Brain pericyte (primary cell): ENCODE measurements around the gene SNX3.
A peak's percentile ranks its signal among the peaks of the same experiment; 100 is the strongest.
"Not testable (repeated sequence)": the region's sequence is repeated elsewhere in the genome, so short reads cannot be mapped to it uniquely, and the experiment has no call there.

ENCODE experiments used
- DNase-seq: peaks from one replicate; pipeline ENCODE4 v3.0.0-alpha.2; 2012; ENCODE audit warnings: low read depth, low spot score

SNX3 gene

DNA sequence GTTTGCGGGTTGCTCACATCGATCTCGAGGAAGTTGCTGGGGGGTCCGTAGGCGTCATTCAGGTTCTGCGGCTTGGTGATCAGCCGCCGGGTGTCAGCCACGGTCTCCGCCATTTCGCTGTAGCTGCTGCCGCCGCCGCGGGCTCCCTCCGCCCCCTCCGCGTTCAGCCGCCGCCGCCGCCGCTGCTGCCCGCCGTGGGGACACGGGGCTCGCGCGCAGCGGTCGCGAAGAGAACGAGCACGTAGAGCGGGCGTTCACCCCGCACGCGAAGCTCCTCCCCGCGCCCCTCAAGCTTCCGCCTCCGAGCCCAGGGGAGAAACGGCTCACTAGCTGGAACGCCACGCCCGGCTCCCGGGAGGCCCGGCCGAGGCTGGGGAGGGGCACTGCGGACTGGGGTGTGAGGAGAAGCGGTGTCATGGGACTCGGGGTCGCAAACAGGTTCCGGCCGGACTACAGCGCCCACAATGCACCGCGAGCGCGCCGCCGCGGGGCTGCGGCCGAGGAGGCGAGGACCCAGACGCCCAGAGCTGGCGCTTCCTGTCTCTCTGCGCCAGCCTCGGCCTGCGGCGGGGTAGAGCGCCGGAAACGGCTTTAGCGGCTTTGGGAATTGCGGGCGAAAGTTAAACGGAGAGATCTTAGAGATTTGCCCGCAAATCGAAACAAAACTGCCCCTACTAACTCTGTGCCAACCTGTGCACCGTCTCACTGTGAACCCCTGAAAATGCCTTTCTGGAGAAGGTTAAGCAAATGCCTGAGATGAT is at the start of gene SNX3:
Gene SNX3 (minus strand): TSS at position 232 of the 761 bp plus-strand sequence. CDS start 119 bp downstream, at position 113.
- DNase-seq: peak; percentile 89

DNA sequence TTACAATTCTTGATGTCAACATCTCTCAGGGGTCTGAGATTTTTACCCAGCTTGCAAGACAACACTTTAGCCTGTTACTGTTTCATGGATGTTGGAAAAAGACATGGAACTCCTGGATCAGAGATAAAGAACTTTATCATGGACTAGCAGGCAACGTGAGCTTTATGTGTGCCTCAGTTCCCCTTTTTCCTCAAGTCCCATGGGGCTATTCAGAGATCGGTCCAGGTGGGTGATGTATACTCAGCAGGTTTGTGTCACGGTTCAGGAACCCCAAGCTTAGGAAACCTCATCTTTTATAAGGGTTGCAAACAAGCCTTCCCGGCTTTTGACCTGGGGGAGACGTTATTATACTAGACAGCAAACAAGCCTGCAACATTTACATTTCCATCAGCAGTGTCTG is 49.0 kb upstream of the SNX3 start:
- DNase-seq: no peak

DNA sequence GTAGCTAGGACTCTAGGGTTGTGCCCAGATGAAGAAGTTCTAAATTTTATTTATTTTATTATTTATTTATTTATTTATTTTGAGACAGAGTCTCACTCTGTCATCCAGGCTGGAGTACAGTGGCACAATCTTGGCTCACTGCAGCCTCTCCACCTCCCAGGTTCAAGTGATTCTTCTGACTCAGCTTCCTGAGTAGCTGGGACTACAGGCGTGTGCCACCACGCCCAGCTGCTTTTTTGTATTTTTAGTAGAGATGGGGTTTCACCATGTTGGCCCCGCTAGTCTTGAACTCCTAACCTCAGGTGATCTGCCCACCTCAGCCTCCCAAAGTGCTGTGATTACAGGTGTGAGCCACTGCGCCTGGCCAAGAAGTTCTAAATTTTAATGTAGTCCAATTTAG is 47.8 kb upstream of the SNX3 start:
- not testable (repeated sequence) for DNase-seq

DNA sequence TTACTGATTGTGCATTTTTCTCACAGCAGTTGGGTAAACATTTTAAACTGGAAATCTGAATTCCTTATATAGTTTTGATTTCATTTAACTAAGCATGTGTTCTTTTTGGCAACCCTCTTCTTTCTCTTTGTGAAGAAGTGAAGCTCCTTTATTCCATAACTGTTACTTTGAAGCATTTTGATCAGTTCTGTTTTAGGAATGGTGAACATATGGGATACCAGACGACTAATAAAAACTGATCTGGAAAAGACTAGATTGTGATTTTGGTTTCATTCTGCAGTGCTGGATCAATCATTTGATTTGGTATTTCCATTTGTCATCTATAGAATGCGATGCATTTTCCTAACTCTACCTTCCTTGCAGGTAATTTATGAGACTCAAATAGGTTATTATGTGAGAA is 43.8 kb upstream of the SNX3 start:
- DNase-seq: no peak

DNA sequence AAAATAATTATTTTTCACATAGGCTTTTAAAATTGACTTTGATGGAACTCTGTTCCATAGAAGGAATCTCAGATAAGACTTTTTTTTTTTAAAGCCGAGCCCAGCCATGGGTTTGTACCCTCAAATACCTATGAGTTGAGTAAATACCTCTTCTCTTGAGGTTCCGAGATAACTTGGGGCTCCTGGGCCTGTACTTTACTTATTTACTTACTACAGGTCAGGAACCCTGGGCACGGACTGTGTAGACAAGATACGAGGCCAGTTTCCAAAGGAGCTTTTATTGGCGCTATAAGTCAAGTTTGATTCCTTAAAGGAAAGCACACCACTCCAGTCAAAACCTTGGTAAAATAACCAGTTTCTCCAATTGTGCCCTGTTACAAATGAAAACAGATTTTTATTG is 41.5 kb upstream of the SNX3 start:
- no peak for DNase-seq

DNA sequence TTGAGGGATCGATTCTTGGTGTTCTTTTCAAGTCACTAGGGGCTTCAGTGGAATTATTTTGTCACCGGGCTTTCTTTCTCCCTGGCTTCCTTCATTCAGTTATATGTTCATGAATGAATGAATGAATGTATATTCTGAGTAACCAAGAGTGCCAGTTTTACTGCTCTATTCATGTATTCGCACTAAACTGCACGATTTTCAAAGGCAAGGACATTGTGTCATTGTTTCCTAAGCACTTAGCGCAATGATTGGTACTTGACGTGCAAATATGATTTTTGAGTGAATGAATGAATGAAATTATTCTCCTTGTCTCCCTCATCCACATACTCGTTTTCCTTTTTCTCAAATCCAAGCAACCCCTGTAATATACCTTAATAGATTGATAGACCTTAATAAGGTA is 34.8 kb upstream of the SNX3 start:
- DNase-seq: no peak

DNA sequence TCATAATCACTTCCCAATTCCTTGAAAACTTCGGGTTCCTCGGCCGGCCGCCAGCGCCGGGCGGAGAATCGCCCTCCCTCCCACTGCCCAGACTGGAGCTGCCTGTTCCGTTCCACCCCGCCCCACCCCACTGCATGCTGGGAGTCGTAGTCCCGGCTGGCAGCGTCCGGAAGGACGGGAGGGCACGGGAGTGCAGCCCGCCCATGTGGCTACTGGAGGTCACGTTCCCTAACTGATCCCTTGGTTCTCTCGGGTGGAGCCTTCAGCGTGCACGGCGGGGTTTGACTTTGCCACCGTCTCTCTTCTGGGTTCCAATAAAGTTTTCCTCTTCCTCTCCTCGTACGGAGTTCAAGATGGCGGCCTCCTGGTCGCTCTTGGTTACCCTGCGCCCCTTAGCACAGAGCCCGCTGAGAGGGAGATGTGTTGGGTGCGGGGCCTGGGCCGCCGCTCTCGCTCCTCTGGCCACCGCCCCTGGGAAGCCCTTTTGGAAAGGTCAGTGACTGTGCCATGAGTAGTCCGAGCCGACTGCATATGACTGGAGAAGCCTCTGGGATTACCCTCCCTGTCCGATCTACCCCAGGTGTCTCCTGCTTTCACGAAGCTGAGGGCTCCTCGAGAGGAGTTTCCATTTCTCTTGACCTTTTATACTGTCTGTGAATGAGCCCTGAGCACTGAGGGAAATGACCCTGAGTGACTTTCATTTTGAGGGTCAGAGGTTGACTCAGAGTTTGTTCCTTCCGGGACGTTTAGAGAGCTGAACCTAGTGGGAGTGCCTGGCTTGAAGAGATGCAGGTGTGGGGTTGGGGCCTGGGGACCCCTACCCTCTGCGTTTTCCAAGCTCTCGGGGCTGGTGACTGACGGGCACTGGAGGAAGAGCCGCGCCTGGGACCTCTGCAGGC is 34.1 kb upstream of the SNX3 start, which contains the start of gene AFG1L:
Gene AFG1L (plus strand): TSS at position 328 of the 899 bp plus-strand sequence. CDS start 26 bp downstream, at position 354.
- DNase-seq: peak; percentile 65

DNA sequence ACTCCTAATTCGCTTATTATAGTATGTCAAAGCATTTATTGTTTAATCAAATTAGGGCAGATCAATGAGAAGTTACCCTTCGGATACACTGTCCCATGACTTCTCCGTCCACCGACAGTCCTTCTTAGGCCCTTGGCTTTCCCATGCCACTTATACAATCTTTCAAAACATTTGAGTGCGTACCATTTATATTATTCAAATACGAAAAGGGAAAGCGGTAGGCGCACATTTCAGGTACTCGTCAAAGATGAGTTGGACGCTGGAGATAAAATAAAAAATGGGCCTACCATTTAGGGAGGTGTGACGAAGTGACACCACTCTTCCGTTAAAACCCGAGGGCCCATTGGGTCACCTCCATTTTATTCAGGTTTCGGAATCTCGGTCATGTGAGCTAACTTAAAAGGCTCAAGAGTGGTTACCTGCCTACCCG is 33.5 kb upstream of the SNX3 start:
- DNase-seq: no peak

DNA sequence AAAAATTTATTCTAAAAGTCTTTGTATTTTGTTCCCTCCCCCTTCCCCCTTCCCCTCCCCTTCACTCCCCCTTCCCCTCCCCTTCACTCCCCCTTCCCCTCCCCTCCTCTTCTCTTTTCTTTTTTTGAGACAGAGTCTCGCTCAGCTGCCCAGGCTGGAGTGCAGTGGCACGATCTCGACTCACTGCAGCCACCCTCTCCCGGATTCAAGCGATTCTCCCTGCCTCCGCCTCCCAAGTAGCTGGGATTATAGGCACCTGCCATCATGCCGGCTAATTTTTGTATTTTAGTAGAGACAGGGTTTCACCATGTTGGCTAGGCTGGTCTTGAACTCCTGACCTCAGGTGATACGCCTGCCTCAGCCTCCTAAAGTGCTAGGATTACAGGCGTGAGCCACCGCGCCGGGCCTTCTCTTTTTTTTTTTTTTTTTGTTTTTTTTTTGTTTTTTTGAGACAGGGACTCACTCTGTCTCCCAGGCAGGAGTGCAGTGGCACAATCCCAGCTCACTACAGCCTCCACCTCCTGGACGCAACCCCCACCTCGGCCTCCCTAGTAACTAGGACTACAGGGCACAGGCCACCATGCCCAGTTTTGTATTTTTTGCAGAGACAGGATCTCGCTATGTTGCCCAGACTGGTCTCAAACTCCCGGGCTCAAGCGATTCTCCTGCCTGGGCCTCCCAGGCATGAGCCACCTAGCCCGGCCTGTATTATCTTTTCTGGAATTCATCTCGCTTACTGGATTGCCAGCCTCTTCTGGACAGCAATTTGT is 32.9 kb upstream of the SNX3 start:
- no peak for DNase-seq

DNA sequence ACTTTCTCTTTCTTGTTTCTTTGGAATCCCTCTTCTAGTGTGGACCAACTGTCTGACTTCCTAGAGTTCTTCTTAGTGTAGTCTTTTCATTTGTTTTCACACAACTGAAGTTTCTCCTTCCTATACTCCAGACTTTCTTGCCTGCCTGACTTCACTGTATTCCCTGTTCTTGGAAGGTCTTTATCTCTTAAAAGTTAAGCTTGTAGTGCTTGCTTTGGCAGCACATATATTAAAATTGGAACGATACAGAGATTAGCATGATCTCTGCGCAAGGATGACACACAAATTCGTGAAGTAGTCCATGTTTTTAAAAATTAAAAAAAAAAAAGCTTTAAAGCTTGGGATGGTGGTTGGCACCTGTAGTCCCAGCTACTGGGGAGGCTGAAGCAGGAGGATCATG is 31.7 kb upstream of the SNX3 start:
- not testable (repeated sequence) for DNase-seq

DNA sequence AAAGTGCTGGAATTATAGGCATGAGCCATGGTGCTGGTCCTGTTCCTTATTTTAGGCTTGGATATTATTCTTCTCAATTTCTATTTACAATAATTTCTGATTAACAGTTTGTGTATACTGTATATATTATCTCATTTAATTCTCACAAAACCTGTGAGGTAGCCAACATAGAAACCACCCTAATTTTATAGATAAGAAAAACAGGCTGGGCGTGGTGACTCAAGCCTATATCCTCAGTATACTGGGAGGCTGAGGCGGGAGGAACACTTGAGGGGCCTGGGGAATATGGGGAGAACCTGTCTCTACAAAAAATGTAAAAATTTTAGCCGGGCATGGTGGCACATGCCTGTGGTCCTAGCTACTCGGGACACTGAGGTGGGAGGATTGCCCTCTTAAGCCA is 30.3 kb upstream of the SNX3 start:
- no peak for DNase-seq

DNA sequence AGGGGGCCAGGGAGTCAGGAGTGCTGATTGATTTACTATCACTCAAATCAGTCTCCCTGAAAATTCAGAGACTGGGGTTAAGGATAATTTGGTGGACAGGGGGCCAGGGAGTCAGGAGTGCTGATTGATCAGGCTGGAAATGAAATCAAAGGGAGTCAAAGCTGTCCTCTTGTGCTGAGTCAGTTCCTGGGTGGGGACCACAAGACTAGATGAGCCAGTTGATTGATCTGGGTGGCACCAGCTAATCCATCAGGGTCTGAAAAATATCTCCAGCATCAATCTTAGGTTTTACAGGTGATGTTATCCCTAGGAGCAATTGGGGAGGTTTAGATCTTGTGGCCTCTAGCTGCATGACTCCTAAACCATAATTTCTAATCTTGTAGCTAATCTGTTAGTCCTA is 27.9 kb upstream of the SNX3 start:
- no peak for DNase-seq

DNA sequence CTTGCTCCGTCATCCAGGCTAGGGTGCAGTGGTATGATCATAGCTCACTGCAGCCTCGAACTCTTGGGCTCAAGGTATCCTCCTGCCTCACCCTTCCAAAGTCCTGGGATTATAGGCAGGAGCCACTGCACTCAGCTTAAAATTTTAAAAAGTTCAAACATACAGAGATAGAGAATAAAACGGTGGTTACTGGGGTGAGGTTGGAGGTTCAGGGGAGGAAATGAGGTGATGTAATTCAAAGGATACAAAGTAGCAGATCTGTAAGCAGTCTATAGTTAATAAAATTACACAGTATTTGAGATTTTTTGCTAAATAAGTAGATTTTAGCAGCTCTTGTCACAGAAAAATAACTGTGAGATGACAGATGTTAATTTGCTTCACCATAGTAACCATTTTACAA is 26.5 kb upstream of the SNX3 start:
- DNase-seq: no peak

DNA sequence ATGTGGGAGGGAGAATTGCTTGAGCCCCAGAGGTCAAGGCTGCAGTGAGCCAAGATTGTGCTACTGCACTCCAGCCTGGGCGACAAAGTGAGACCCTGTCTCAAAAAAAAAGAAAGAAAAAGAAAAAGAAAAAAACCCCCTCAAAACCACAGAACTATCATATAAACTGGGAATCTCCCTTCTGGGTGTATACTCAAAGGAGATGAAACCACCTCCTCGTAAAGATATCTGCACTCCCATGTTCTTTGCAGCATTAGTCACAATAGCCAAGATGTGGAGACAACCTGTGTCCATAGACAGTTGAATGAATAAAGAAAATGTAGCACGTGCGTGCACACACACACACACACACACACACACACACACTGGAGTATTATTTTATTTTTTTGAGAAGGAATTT is 25.5 kb upstream of the SNX3 start:
- DNase-seq: no peak

DNA sequence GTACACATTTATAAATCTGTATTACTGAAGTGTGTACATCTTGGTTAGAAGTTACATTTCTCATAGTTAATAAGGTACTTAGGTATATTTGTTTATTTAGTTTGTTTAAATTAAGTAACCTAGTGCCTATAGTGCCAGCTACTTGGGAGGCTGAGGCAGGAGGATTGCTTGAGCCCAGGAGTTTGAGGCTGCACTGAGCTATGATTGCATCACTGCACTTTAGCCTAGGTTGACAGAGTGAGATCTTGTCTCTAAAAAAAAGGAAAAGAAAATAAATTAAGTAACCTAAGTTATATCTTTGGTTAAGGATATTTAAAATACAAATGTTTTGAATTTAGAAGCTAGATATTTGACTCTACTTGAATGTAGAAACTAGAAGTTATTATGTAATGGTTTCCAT is 24.5 kb upstream of the SNX3 start:
- DNase-seq: no peak

DNA sequence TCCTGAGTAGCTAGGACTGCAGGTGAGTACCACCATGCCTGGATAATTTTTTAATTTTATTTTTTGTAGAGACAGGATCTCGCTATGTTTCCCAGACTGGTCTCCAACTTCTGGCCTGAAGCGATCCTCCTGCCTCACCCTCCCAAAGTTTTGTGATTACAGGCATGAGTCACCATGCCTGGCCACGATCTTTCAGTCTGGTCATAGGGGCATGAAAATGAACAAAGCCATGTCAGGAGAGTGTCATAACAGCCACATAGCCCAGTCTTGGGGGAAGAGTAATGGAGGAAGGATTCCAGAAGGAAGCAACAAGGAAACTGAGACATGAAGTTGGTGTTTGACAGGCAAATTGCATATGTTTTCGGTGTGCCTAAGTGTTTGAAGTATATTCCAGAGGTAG is 17.0 kb upstream of the SNX3 start:
- no peak for DNase-seq

DNA sequence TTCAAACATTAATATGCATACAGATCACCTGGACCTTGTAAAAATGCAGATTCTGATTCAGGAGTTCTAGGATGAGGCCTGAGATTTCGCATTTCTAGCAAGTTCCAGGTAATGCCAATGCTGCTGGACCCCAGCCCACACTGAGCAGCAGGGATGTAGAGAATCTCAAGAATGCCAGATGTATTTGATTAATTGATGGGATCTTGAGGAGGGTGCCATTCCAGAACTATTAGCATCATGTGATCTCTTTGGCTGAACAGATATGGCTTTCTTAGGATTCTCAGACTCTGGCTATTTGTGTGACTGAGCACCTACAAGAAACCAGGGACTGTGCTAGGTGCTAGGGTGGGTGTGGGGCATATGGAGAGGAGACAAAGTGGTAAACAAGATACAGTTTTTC is 16.5 kb upstream of the SNX3 start:
- no peak for DNase-seq

DNA sequence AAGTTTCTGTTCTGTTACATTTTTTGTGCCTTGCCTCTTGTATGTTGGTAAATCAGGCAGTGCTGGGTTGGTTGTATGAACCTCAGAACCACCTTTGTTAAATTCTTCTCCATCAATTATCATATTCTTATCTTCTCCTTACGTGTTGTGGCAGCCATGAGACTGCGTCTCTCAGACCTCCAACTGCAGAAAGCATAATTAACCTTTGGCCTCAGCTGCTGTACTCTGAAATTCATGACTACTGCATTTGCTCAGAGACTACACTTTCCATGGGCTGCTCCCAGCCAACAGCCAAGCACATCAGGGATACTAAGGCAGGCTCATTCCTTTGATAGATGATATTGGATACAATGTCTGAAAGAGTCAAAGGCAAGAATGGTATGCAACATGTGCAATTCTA is 15.1 kb upstream of the SNX3 start:
- no peak for DNase-seq

DNA sequence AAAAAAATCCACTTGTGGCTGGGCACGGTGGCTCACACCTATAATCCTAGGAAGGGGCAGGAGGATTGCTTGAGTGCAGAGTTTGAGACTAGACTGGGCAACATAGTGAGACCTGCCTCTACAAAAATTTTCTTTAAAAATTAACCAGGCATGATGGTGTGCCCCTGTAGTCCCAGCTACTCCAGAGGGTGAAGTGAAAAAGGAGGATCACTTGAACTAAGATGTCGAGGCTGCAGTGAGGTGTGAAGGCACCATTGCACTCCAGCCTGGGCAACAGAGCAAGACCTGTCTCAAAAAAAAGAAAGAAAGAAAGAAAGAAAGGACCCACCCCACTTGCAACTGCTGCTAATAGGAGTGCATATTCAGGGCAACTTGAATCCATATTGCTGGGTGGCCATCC is 13.7 kb upstream of the SNX3 start:
- DNase-seq: no peak

DNA sequence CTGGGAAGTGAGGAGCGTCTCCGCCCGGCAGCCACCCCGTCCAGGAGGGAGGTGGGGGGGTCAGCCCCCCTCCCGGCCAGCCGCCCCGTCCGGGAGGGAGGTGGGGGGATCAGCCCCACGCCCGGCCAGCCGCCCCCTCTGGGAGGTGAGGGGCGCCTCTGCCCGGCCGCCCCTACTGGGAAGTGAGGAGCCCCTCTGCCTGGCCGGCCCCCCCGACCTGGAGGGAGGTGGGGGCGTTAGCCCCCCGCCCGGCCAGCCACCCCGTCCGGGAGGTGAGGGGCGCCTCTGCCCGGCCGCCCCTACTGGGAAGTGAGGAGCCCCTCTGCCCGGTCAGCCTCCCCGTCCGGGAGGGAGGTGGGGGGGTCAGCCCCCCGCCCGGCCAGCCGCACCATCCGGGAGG is 9.1 kb upstream of the SNX3 start:
- DNase-seq: not testable (repeated sequence)

DNA sequence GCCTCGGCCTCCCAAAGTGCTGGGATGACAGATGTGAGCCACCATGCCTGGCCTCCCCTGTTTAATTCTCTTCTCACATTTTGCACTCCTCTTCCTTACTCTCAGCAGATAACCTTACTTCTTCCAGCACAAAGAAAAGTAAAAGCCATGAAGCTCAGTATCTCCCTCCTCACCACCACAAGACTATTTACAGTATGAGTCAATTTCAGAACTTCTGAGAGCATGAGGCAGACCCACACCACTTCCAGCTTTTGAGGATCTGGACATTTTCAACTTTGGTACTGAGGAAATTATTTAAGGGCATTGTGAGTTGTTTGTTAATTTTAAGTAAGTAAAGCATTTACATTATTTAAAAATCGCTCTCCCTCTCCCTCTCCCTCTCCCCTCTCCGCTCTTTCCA is 8.0 kb upstream of the SNX3 start:
- DNase-seq: no peak

DNA sequence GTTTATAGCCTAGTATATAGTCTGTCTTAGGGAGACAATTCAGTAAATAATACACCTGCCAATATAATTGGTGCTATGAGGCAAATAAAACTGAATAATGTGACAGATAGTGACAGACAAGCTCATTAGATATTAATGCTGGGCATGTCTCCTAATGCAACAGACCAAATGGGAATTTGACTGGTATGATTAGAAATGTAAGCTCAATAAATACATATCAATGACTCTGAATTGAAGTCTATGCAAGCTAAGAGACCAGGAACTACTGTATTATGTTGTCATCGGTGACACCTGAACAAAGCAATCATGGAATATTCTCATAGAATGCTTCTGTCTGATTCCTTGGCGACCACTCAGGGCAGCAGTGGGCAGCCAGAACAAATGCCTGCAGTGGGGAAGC is 2.5 kb upstream of the SNX3 start:
- no peak for DNase-seq
